Skeletal muscle cell (primary cell): ENCODE data around the gene MRPS24.
"Not testable (repeated sequence)": the region's sequence is repeated elsewhere in the genome, so short reads cannot be mapped to it uniquely, and the experiment has no call there.

ENCODE experiments used
- DNase-seq: peaks from one replicate; pipeline ENCODE4 v3.0.0-alpha.2; 2010; ENCODE audit warnings: low read depth
- H3K4me3 ChIP-seq: 2 replicates; pipeline ENCODE4 v1.5.1; 2011; ENCODE audit warnings: low read depth, mild to moderate bottlenecking, control low read depth, low read length, moderate library complexity

Gene MRPS24

DNA sequence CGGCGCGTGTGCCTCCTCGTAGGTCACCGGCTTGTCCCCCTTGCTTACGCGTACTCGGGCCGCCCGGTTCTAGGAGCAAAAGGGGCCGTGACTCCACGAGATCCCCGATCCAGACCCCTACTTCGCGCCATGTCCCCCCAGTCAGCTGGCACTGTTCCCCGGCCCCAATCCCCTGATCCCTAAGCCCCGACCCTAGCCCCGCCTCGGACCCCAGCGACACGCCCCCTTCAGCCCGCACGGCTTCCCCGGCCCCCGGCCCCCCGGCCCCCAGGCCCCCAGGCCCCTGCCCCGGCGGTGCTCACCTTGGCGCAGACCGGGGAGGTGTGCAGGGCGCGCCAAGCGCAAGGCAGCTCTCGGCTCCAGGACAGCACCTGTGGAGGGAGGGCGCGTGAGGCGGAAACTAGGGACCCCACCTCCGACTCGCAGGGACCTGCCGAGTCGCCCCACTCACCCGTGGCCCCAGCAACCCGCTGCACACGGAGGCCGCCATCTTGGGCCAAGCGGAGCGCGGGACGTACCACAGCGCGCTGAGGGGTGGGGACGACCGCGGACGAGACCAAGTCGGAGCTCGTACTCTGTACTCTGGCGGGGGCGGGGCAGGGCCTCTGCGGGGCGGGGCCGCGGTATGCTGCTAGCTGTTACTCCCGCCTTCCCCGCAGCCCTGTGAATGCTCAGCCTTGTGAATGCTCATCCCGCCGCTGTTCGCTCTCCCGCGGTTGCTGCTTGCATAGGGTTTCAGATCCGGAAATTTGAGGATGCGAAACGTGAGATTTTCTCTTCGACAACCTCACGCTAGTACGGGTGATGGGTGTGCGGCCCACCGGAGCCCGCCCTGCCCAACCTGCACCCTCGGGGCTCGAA, at the start of gene MRPS24:
Gene MRPS24, minus strand, starts transcription at position 512 of the 861 bp plus-strand sequence. Its CDS starts 22 bp downstream, at position 490.
- DNase-seq: peak; percentile 90
- peak within 1 kb of the TSS; percentile 70 for H3K4me3 ChIP-seq

GRCh38 chr7:43915907-43916306, 46.6 kb upstream of the MRPS24 start:
- H3K4me3 ChIP-seq: no peak overlapping the region
- DNase-seq: no peak

DNA sequence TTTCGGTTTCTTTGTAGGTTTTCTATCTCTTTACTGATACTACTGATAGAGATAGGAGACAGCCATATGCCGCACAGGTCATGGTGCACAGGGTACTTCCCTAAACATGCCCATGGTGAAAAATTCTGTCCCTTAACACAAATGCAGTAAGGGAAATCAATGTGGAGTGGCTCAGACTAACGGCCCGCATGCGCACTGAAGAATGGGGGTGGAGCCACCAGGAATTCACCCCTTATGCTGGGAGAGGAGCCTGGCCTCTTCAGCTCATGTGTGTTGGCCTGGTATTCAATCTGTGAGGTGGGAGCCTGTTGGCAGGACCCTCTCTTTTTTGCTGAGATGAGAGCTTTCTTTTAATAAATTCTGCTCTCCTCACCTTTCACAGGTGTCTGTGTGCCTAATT, 45.5 kb upstream of the MRPS24 start:
- no peak overlapping the region for H3K4me3 ChIP-seq
- DNase-seq: no peak

- peak within 1 kb of the TSS; percentile 63 for H3K4me3 ChIP-seq
- no peak for DNase-seq
These were observed 37.2 kb upstream of the MRPS24 start, which contains the start of gene URGCP for GRCh38 chr7:43906331-43907010. TSS of gene URGCP (minus strand) at chr7:43906596. CDS start at chr7:43906575, 21 bp downstream.

- peak overlapping the region; percentile 63 for H3K4me3 ChIP-seq
- DNase-seq: no peak
These were observed 36.6 kb upstream of the MRPS24 start for GRCh38 chr7:43905956-43906330.

DNA sequence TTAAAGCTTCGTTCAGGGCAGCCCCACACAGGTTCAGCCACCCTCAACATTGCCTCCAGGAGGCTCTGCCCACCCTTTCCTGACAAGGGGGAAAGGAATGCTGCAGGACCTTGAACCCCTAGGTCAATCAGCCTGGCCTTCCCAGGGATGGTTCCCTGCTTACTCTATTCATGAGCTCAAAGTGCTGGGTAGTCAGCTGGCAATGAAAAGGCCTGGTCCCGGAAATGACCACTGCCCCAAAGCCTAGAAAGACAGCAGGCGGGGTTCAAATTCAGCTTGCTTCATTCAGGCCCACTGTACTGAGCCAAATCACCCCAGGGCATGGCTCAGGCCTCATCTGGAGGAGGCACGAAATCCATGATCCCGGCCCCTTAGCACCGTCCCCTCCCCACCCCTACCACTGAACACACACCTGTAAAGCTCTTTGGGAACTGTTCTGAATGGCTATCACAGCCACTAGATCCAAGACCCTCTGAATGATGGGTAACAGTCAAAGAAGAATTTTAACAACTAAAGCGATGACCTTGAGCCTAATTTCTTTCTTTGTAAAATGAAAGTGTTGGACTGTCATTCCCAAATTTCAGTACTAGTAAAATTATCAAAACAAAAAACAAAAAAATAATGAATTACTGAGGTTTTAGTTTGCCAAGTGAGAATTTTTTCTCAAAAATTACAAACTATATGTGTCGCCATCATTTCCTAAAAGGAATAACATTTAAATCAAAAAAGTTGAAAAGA, 36.1 kb upstream of the MRPS24 start:
- H3K4me3 ChIP-seq: peak overlapping the region; percentile 63
- no peak for DNase-seq

GRCh38 chr7:43904533-43905208, 35.4 kb upstream of the MRPS24 start:
- peak overlapping the region; percentile 63 for H3K4me3 ChIP-seq
- DNase-seq: no peak

DNA sequence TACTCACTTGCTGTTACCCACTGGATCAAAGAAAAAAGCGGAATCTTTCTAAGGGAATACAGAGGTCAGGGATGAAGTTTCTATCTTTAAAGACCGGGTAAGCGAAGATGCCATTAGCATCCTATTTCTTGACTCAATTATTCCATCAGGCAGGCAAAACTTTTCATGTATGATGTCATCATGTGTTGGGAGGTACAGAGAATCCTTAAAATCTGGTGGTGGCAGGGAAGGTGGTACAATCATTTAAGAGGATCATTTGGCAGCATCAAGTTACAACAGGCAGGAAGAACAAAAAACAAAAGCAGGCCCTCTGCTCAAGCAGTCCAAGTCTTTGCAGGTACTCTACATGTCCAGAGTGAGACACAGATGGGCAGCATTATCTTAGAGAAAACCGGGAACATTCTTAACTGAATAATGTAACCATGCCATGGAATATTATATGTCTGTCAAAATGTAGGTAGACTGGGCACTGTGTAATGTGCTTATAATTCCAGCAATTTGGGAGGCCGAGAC, 33.3 kb upstream of the MRPS24 start:
- no peak for DNase-seq

GRCh38 chr7:43898571-43898970, 29.3 kb upstream of the MRPS24 start:
- DNase-seq: not testable (repeated sequence)

More for the DNA sequence above, 33.3 kb upstream of the MRPS24 start:
- no peak overlapping the region for H3K4me3 ChIP-seq

GRCh38 chr7:43895847-43896415, 26.6 kb upstream of the MRPS24 start:
- H3K4me3 ChIP-seq: no peak overlapping the region

More at GRCh38 chr7:43898571-43898970, 29.3 kb upstream of the MRPS24 start:
- H3K4me3 ChIP-seq: not testable (repeated sequence)

DNA sequence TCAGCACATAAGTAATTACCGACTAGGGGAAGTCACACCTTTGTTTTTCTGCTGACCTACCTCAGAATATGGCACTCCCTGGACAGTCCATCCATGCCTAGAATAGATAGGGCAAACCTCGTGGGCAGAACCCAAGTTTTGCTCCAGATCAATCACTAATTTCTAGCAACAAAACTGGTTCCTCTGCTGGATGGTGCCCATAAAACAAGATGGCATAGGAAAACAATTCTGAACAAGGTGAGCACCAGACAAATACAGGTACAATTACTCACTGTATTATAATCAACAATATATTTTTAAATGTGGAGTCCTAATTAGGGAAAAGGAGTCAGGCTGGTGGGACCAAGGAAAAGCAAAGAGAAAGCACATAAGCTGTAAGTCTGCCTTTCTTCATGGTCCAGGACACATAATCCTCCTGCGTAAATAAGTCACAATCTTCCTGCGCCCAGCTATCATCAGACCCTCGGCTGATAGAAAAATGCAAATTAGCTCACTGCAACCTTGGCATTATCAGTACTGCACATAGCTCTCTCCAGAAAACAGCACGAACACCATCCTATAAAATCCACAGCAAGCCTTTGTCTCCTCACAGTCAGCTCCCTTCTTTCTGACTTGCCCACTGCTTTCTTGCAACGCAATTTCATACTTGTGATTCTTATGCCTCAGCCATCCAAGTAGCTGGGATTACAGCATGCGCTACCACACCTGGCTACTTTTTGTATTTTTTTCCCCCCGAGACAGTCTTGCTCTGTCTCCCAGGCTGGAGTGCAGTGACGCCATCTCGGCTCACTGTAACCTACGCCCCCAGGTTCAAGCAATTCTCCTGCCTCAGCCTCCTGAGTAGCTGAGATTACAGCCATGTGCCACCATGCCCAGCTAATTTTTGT, 22.0 kb upstream of the MRPS24 start:
- H3K4me3 ChIP-seq: no peak overlapping the region
- no peak for DNase-seq

More at GRCh38 chr7:43895847-43896415, 26.6 kb upstream of the MRPS24 start:
- DNase-seq: no peak

DNA sequence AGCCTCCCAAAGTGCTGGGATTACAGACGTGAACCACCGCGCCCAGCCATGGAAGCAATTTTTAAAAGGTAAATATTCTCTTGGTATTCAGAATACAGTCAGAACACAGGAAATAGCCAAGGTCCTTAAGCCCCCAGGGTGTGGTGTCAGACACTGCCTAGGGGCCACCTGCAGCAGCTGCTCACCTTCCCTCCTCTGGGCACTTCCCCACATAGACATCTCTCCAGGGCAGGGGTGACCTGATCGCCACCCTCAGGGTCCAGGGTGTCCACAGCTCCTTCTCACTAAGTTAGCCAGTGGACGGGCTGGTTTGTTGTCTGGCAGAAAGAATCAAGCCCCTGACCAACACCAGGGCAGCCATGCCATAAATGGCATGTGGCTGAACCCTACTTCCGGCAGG, 21.2 kb upstream of the MRPS24 start:
- no peak for DNase-seq
- H3K4me3 ChIP-seq: no peak overlapping the region

DNA sequence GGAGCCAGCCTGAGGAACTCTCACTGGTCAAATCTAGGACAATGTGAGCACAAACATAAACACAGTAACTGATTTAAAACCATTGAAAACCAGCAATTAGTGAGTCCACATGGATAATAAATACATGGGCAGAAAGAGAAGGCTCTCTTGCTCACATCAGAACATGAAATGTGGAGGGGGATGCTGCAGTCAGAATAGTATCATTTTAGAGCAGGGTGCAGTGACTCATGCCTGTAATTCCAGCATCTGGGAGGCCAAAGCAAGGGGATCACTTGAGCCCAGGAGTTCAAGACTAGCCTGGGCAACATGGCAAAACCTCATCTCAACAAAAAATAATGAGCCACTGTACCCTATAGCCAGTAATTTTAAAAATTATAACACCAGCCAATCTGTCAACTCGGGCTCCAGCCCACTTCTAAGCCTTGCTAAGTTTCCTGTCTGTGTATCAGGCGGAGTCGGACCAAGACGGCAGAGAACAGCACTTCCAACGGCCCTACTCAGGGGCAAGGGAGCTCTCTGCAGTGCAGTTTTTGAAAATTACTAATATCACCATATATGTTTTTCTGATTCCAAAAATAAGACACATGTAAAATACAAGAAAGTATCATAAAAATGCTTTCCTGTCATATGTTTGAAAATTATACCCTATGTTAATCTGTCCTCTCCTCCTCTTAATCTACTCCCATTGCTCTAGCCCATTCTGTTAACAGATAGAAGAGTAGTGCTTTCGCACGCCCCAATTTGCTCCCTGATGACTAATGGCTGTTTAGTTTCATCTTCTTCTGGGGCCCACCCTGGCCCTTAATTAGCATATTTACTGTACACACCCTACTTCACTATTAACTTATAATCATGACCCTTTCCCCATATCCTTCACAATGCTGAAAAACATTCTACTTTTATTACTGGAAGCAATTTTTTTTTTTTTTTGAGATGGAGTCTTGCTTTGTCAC, 20.0 kb upstream of the MRPS24 start:
- no peak for DNase-seq
- no peak overlapping the region for H3K4me3 ChIP-seq

DNA sequence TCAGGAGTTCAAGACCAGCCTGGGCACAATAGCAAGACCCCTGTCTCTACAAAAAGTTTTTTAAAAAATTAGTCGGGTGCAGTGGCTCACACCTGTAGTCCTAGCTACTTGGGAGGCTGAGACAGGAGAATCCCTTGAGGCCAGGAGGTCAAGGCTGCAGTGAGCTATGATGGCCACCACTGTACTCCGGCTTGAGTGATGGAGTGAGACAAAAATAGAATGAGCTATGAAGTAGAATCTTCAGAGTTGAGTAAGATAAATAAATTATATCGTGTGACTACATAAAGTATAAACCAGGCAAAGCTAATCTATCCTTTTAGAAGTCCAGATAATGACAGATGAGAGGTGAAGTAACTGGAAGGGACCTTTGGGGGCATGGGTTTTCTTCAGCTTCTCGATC, 15.3 kb upstream of the MRPS24 start:
- no peak for DNase-seq
- no peak overlapping the region for H3K4me3 ChIP-seq

DNA sequence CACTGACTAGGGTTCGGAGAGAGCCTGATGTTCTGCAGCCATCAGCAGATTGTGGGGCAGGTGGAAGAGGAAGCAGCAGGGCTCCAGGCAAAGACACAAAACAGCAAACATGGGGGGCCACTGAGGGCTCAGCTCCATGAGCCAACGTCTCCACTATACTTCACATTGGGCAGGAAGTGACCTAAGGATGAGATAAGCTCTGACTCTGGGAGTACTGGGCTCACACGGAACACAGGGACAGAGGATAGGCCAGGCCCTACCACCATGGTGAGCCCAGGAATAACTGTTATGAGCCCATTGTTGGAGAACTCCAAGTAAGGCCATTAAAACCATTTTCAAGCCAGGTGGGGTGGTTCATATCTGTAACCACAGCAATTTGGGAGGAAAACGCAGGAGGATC, 14.9 kb upstream of the MRPS24 start:
- no peak overlapping the region for H3K4me3 ChIP-seq
- DNase-seq: no peak

GRCh38 chr7:43880596-43880995, 11.3 kb upstream of the MRPS24 start:
- DNase-seq: no peak
- no peak overlapping the region for H3K4me3 ChIP-seq

DNA sequence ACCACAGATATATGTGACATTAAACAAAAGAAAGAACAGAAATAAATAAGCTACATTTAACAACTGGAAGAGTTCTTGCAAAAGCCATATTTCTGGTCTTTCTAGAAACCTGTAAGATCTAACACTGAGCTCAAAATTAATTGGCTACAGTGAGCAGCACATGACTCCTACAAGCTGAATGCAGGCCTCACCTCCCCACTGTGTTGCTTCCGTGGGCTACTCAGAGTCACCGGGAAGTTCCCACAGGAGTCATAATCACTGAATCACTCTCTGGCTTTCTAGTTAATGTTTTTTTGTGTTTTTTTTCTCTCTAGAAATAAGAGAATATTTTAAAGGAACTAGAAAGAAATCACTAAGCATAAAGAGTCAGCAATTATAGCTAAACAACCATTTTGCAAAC, 10.2 kb upstream of the MRPS24 start:
- no peak overlapping the region for H3K4me3 ChIP-seq
- DNase-seq: peak; percentile 65
